Lung (tissue), 12 donors: ENCODE measurements around the gene CABLES2. TPM values are rescaled to one million over a fixed set of nuclear protein-coding genes. Genes with fewer than 3 reads are reported as not detected.

Experiments
- ATAC-seq: fragments of 200-7000 bp; cut with Tn5 transposase; one replicate; pipeline ENCODE4 v1.9.1; 2020; ENCODE audit warnings: moderate number of reproducible peaks; ENCODE audit not compliant: insufficient read depth, low FRiP score
- DNase-seq, 3 donors: peaks; one replicate each; pipeline ENCODE4 v3.0.0-alpha.2; 2013 to 2017
- H3K27ac ChIP-seq, 2 donors: one replicate each; pipeline ENCODE4 v1.5.1; 2013; ENCODE audit warnings: mild to moderate bottlenecking in 2 of 2, moderate library complexity in 2 of 2, control low read depth in 1 of 2, inconsistent platforms in 1 of 2, low read depth in 1 of 2, low read length in 1 of 2
- H3K27me3 ChIP-seq, 3 donors: one replicate each; pipeline ENCODE4 v1.5.1; 2013; ENCODE audit warnings: low read length in 2 of 3; ENCODE audit not compliant: control insufficient read depth in 3 of 3, insufficient read depth in 3 of 3
- H3K36me3 ChIP-seq, 4 donors: one replicate each; pipeline ENCODE4 v1.5.1; 2013; ENCODE audit warnings: low read length in 4 of 4, mild to moderate bottlenecking in 1 of 4, moderate library complexity in 1 of 4; ENCODE audit not compliant: control insufficient read depth in 4 of 4, insufficient read depth in 4 of 4
- H3K4me1 ChIP-seq, 5 donors: one replicate each; pipeline ENCODE4 v1.5.1; 2013; ENCODE audit warnings: low read length in 5 of 5, mild to moderate bottlenecking in 2 of 5, moderate library complexity in 1 of 5; ENCODE audit not compliant: control insufficient read depth in 5 of 5, insufficient read depth in 5 of 5
- H3K4me3 ChIP-seq: one replicate; pipeline ENCODE4 v1.5.1; 2013; ENCODE audit warnings: mild to moderate bottlenecking, control low read depth, moderate library complexity
- H3K9ac ChIP-seq, 2 donors: one replicate each; pipeline ENCODE4 v1.5.1; 2013; ENCODE audit warnings: low read length in 2 of 2, control low read depth in 1 of 2; ENCODE audit not compliant: insufficient read depth in 1 of 2
- H3K9me3 ChIP-seq, 4 donors: one replicate each; pipeline ENCODE4 v1.5.1; 2013; ENCODE audit warnings: low read length in 3 of 4, mild to moderate bottlenecking in 1 of 4, moderate library complexity in 1 of 4; ENCODE audit not compliant: control insufficient read depth in 4 of 4, insufficient read depth in 3 of 4
- WGBS, 2 donors: extraction: QIAGEN DNeasy Blood & Tissue Kit; methylation state at CpG; one replicate each; pipeline ENCODE4 v1.1.7; 2013; 5-methylcytosine and 5-hydroxymethylcytosine counted together
- polyA plus RNA-seq, 2 donors: library from polyadenylated mRNA; stranded (reverse); fragments of 200-250 nt; gene quantifications; one replicate each; pipeline ENCODE4 v1.2.1, GENCODE V29; 2013
- total RNA-seq, 2 donors: library from RNA; depleted of rRNA in 1 of 2; stranded (reverse); fragments of >200 nt in 1 of 2; gene quantifications; one replicate each; pipeline ENCODE4 v1.2.1, GENCODE V29; 2014 to 2021
- TF ChIP-seq, protein P1 (sequence below): IDR thresholded peaks from 2 replicates; pipeline ENCODE4 v1.5.1; 2012; ENCODE audit warnings: mild to moderate bottlenecking; ENCODE audit errors: control extremely low read depth, extremely low read depth
- donor health status: control.
- donor health status: control.
- donor health status: Bipolar disorder and iron deficiency.
- donor health status: healthy.
- donor health status: DM: yes; HTN: yes; CAD: no.

Gene CABLES2
- total and polyA plus RNA-seq, 4 donors = 1.9 to 4.4 (median 3.6) TPM

DNA sequence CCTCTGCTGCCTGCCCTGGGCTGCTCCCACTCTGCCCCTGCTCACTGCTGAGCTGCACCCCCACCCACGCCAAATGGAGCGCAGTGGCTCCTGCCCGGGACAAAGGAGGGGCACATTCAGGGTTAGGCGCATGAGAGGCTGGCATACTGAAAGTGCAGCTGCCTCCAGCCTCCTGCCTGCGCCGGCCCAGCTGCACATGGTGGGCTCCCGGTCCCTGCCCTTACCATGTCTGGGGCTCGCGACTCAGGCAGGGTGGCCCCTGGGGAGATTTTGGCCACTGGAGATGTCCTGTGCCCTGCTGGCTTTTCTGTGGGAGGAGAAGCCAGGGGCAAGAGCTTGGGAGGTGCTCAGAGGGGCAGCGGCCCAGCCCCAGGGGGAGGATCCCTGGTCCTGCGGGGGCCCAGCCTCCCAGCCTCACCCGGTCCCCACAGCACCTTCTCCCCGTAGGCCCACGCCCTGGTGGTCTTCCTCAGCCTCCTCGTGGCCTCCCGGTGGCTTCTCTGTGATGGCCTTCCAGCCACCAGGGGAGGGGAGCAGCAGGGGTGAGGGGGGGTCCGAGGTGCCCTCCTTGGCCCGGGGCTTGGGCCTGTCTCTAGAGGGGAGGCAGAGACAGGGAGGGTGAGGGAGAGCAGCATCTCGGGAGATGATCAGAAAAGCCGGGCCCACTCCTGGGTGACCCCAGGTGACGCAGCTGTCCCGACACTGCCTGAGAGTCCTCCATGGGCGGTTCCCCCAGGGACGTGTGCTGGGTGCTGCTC is 8.4 kb upstream of the CABLES2 start:
- no peak for DNase-seq
- Histone ChIP-seq H3K9ac (no peak overlapping the region), H3K4me3 (no peak overlapping the region), H3K36me3 (no peaks in the 10 kb centered on the region), H3K9me3 (no peaks in the 10 kb centered on the region), H3K27ac (no peak overlapping the region), H3K4me1 (peaks cover 0 to 3% (median 0%) of the 10 kb centered on the region in 5 donors), H3K27me3 (no peaks in the 10 kb centered on the region)
- ATAC-seq = no peak
- TF ChIP-seq, protein P1, sequence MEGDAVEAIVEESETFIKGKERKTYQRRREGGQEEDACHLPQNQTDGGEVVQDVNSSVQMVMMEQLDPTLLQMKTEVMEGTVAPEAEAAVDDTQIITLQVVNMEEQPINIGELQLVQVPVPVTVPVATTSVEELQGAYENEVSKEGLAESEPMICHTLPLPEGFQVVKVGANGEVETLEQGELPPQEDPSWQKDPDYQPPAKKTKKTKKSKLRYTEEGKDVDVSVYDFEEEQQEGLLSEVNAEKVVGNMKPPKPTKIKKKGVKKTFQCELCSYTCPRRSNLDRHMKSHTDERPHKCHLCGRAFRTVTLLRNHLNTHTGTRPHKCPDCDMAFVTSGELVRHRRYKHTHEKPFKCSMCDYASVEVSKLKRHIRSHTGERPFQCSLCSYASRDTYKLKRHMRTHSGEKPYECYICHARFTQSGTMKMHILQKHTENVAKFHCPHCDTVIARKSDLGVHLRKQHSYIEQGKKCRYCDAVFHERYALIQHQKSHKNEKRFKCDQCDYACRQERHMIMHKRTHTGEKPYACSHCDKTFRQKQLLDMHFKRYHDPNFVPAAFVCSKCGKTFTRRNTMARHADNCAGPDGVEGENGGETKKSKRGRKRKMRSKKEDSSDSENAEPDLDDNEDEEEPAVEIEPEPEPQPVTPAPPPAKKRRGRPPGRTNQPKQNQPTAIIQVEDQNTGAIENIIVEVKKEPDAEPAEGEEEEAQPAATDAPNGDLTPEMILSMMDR = no peak
- 84 to 88% methylated on average over 21 to 24 of the region's 24 CpGs for WGBS, 2 donors

DNA sequence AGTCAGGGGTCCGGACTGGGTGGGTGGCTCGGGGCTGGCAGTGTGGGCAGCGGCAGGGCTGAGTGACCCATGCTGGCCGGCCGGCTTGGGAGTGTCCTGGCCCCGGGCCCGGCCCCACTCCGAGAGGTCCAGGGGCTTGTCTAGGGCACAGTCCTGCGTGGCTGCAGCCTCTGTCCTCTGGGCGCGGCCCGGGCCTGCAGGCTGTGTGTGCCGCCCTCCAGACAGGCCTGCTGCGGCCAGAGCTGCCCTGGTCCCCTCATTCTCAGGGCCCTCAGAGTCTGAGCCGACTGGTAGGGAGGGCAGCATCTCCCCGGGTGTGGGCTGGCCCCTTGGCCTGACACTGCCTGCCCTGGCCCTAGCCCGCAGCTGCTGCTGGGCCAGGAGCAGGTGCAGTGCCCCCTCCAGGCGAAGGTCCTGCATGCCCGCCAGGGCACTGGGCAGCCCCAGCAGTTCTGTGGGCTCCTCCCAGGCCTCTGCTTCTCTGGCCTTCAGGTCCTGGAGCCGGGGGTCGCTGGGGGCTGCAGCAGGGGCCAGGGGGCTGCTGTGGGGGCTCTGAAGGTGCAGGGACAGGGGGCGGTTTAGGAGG is 6.9 kb upstream of the CABLES2 start:
- WGBS, 2 donors = 85 to 90% methylated on average over 22 of the region's 22 CpGs
- H3K27ac ChIP-seq = no peak overlapping the region
- H3K36me3 ChIP-seq = no peaks in the 10 kb centered on the region
- ATAC-seq (no peak), DNase-seq (no peak)
- no peaks in the 10 kb centered on the region for H3K9me3 ChIP-seq
- no peak overlapping the region for H3K9ac ChIP-seq
- TF ChIP-seq, protein P1 = no peak
- H3K4me1 ChIP-seq = peaks cover 0 to 14% (median 0%) of the 10 kb centered on the region in 5 donors
- no peak overlapping the region for H3K4me3 ChIP-seq
- H3K27me3 ChIP-seq = no peaks in the 10 kb centered on the region

DNA sequence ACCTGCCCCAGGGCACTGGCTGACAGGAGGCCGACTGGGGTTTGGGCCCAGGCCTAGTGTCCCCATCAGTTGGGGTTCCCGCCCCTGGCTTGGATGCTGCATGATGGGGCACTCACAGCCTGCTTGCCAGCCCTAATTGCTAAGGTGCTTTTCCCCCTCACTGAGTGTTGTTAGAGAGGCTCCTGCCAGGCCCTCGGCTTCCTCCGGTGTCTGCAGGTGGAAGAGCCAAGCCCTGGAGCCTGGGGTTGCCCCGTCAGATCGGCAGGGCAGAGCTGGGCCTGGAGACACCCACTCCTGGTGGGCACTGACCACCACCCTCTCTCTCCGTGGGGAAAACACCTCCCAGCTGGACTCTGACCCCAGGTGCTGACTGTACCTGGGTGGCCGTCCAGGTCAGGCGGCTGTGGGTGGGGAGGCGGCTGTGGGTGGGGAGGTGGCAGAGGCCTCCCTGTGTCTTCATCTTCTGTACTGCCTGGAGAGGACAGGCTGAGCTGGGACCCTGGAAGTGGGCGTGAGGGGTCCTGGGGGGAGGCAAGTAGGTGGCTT is 6.0 kb upstream of the CABLES2 start:
- WGBS, 2 donors = 92 to 95% methylated on average over 11 of the region's 11 CpGs
- H3K27me3 ChIP-seq = no peaks in the 10 kb centered on the region
- no peak overlapping the region for H3K4me3 ChIP-seq
- DNase-seq (no peak), ATAC-seq (no peak)
- no peaks in the 10 kb centered on the region for H3K9me3 ChIP-seq
- no peak overlapping the region for H3K27ac ChIP-seq
- no peaks in the 10 kb centered on the region for H3K36me3 ChIP-seq
- H3K4me1 ChIP-seq = peaks cover 0 to 22% (median 0%) of the 10 kb centered on the region in 5 donors
- H3K9ac ChIP-seq = no peak overlapping the region
- TF ChIP-seq, protein P1 = no peak
